Articular chondrocyte of knee joint (primary cell): ENCODE results near the gene CAMTA2. TPM values are rescaled to one million over a fixed set of nuclear protein-coding genes. Genes with fewer than 3 reads are reported as not detected.

Experiments used
- small RNA-seq: library from RNA; depleted of rRNA; stranded (forward); fragments of <200 nt; gene quantifications from one replicate; pipeline ENCODE3, GENCODE V24; 2012
- total RNA-seq: library from RNA; depleted of rRNA; stranded (reverse); fragments of >200 nt; gene quantifications from 2 replicates; pipeline ENCODE4 v1.2.3, GENCODE V29; 2012

The CAMTA2 gene
- total RNA-seq: 12.2 and 29.0 TPM in 2 replicates

GRCh38 chr17:4986951-4987766 lies at the start of gene CAMTA2:
TSS of gene CAMTA2 (minus strand) at chr17:4987675. CDS start at chr17:4986222, 1,453 bp downstream.

GRCh38 chr17:5035315-5035714 lies 47.8 kb upstream of the CAMTA2 start, which contains the start of gene SLC52A1:
TSS of gene SLC52A1 (minus strand) at chr17:5035426. CDS start at chr17:5034606, 820 bp downstream.

GRCh38 chr17:4997302-4998026 lies 10.0 kb upstream of the CAMTA2 start, which contains the start of the genes INCA1 and KIF1C:
TSS of gene INCA1 (minus strand) at chr17:4997522. CDS start at chr17:4994437, 3,085 bp downstream.
TSS of gene KIF1C (plus strand) at chr17:4997950. CDS start at chr17:5000247, 2,297 bp downstream.

GRCh38 chr17:4967539-4968485 lies 19.7 kb downstream of the CAMTA2 start, which contains the start of gene SPAG7:
TSS of gene SPAG7 (minus strand) at chr17:4967817. CDS start at chr17:4967804, 13 bp downstream.

GRCh38 chr17:4950746-4951204 lies 36.7 kb downstream of the CAMTA2 start, which contains the start of gene ENO3:
TSS of gene ENO3 (plus strand) at chr17:4951119. CDS start at chr17:4951830, 711 bp downstream.

GRCh38 chr17:4948166-4948930 lies 39.1 kb downstream of the CAMTA2 start, which contains the start of gene PFN1:
TSS of gene PFN1 (minus strand) at chr17:4948530. CDS start at chr17:4948394, 136 bp downstream.

GRCh38 chr17:4939796-4940554 lies 47.5 kb downstream of the CAMTA2 start, which contains the start of the genes RNF167 and SLC25A11:
TSS of gene RNF167 (plus strand) at chr17:4940268. CDS start at chr17:4940910, 642 bp downstream.
TSS of gene SLC25A11 (minus strand) at chr17:4940046. CDS start at chr17:4939910, 136 bp downstream.

GRCh38 chr17:4931963-4932362 lies 55.5 kb downstream of the CAMTA2 start, which contains the start of gene GP1BA:
TSS of gene GP1BA (plus strand) at chr17:4932277. CDS start at chr17:4932605, 328 bp downstream.

Small RNA genes within 50 kb of the gene (small RNA-seq; reads per million reads assigned to genes)
- gene MIR6864 (not detected), gene MIR6865 (not detected)

Other genes starting within 250 kb of the CAMTA2 start
- 0.65 TPM in 2 replicates for gene ZMYND15, start 247.8 kb downstream of the CAMTA2 start, total RNA-seq
- 9.7 and 11.0 TPM in 2 replicates for gene CXCL16, start 247.7 kb downstream of the CAMTA2 start, total RNA-seq
- not detected in 2 replicates for gene TM4SF5, start 215.8 kb downstream of the CAMTA2 start, total RNA-seq
- gene VMO1, start 201.3 kb downstream of the CAMTA2 start, total RNA-seq: 0.26 and 1.6 TPM in 2 replicates
- not detected in 2 replicates for gene GLTPD2, start 198.7 kb downstream of the CAMTA2 start, total RNA-seq
- gene PSMB6, start 191.5 kb downstream of the CAMTA2 start, total RNA-seq: 106 and 116 TPM in 2 replicates
- 17.4 and 18.2 TPM in 2 replicates for gene PLD2, start 180.5 kb downstream of the CAMTA2 start, total RNA-seq
- 32.3 and 32.4 TPM in 2 replicates for gene MINK1, start 154.3 kb downstream of the CAMTA2 start, total RNA-seq
- 2.3 and 2.5 TPM in 2 replicates for gene C17orf107, start 88.1 kb downstream of the CAMTA2 start, total RNA-seq
- gene CHRNE, start 84.6 kb downstream of the CAMTA2 start, total RNA-seq: 0.65 TPM in 2 replicates
- not detected in 2 replicates for gene GP1BA, start 55.4 kb downstream of the CAMTA2 start, total RNA-seq
- 29.7 and 30.7 TPM in 2 replicates for gene SLC25A11, start 47.6 kb downstream of the CAMTA2 start, total RNA-seq
- gene RNF167, start 47.4 kb downstream of the CAMTA2 start, total RNA-seq: 20.5 and 21.3 TPM in 2 replicates
- gene PFN1, start 39.1 kb downstream of the CAMTA2 start, total RNA-seq: 278 and 326 TPM in 2 replicates
- 0.76 and 1.6 TPM in 2 replicates for gene ENO3, start 36.6 kb downstream of the CAMTA2 start, total RNA-seq
- 31.1 and 38.2 TPM in 2 replicates for gene SPAG7, start 19.9 kb downstream of the CAMTA2 start, total RNA-seq
- 0.22 and 0.39 TPM in 2 replicates for gene INCA1, start 9.8 kb upstream of the CAMTA2 start, total RNA-seq
- 44.1 and 60.1 TPM in 2 replicates for gene KIF1C, start 10.3 kb upstream of the CAMTA2 start, total RNA-seq
- gene SLC52A1, start 47.8 kb upstream of the CAMTA2 start, total RNA-seq: not detected in 2 replicates
- gene ZFP3, start 90.8 kb upstream of the CAMTA2 start, total RNA-seq: 3.6 and 3.9 TPM in 2 replicates
- 6.9 and 7.1 TPM in 2 replicates for gene ZNF232, start 124.2 kb upstream of the CAMTA2 start, total RNA-seq
- under 0.01 and 0.78 TPM in 2 replicates for gene USP6, start 128.4 kb upstream of the CAMTA2 start, total RNA-seq
- 11.4 and 11.8 TPM in 2 replicates for gene ZNF594, start 204.2 kb upstream of the CAMTA2 start, total RNA-seq
- gene SCIMP, start 247.2 kb upstream of the CAMTA2 start, total RNA-seq: not detected in 2 replicates